SKM-1 (cell line): ENCODE measurements around the gene SPTLC2.
"Not testable (repeated sequence)": the region's sequence is repeated elsewhere in the genome, so short reads cannot be mapped to it uniquely, and the experiment has no call there.

Experiments used
- DNase-seq: peaks from one replicate; lab custom pipeline; 2025; ENCODE audit not compliant: unreplicated experiment; lab: John Stamatoyannopoulos, UW

The SPTLC2 gene

GRCh38 chr14:77616454-77617229 lies at the start of gene SPTLC2:
SPTLC2 (minus strand) TSS chr14:77616637; CDS start chr14:77616579, 58 bp downstream.
- peak; percentile 76 for DNase-seq

GRCh38 chr14:77663293-77663692 lies 46.9 kb upstream of the SPTLC2 start:
- DNase-seq = no peak

- DNase-seq = not testable (repeated sequence)
Measured at GRCh38 chr14:77661562-77661961, 45.1 kb upstream of the SPTLC2 start.

- no peak for DNase-seq
Measured at GRCh38 chr14:77660754-77661153, 44.3 kb upstream of the SPTLC2 start.

- DNase-seq = no peak
Measured at GRCh38 chr14:77659831-77660230, 43.4 kb upstream of the SPTLC2 start.

- no peak for DNase-seq
Measured at GRCh38 chr14:77657280-77657679, 40.8 kb upstream of the SPTLC2 start.

GRCh38 chr14:77654001-77654441 lies 37.6 kb upstream of the SPTLC2 start:
- DNase-seq = no peak

- DNase-seq = no peak
Measured at GRCh38 chr14:77649326-77649725, 32.9 kb upstream of the SPTLC2 start.

- DNase-seq = no peak
Measured at GRCh38 chr14:77648520-77649200, 32.2 kb upstream of the SPTLC2 start.

- DNase-seq = no peak
Measured at GRCh38 chr14:77647853-77648252, 31.4 kb upstream of the SPTLC2 start.

- no peak for DNase-seq
Measured at GRCh38 chr14:77646907-77647306, 30.5 kb upstream of the SPTLC2 start.

- no peak for DNase-seq
Measured at GRCh38 chr14:77645520-77646230, 29.2 kb upstream of the SPTLC2 start.

- no peak for DNase-seq
Measured at GRCh38 chr14:77642407-77642806, 26.0 kb upstream of the SPTLC2 start.

GRCh38 chr14:77641534-77642341 lies 25.3 kb upstream of the SPTLC2 start:
- peak; percentile 26 for DNase-seq

- DNase-seq = no peak
Measured at GRCh38 chr14:77640756-77641533, 24.5 kb upstream of the SPTLC2 start.

GRCh38 chr14:77638771-77639171 lies 22.3 kb upstream of the SPTLC2 start:
- DNase-seq = no peak

- not testable (repeated sequence) for DNase-seq
Measured at GRCh38 chr14:77635869-77636268, 19.4 kb upstream of the SPTLC2 start.

GRCh38 chr14:77635466-77635865 lies 19.0 kb upstream of the SPTLC2 start:
- not testable (repeated sequence) for DNase-seq

- no peak for DNase-seq
Measured at GRCh38 chr14:77630111-77630510, 13.7 kb upstream of the SPTLC2 start.

- no peak for DNase-seq
Measured at GRCh38 chr14:77625360-77625759, 8.9 kb upstream of the SPTLC2 start.
